Forelimb muscle (tissue), 1 donor: ENCODE data around the gene OR5B12. TPM values are rescaled to one million over a fixed set of nuclear protein-coding genes. Genes with fewer than 3 reads are reported as not detected.

Source experiments
- polyA plus RNA-seq: library from polyadenylated mRNA; unstranded; fragments of 120-200 nt; gene quantifications from one replicate; pipeline ENCODE4 v1.2.1, GENCODE V29; 2013; ENCODE audit not compliant: insufficient read length

OR5B12 gene
- polyA plus RNA-seq, 1 donor = not detected

Other genes with a start within 250 kb of the OR5B12 start
- gene OR1S2, start 238.1 kb downstream of the OR5B12 start, polyA plus RNA-seq = not detected
- not detected for gene OR1S1, start 229.5 kb downstream of the OR5B12 start, polyA plus RNA-seq
- not detected for gene OR10Q1, start 213.3 kb downstream of the OR5B12 start, polyA plus RNA-seq
- gene OR10W1, start 174.0 kb downstream of the OR5B12 start, polyA plus RNA-seq = not detected
- gene OR5B17, start 83.2 kb downstream of the OR5B12 start, polyA plus RNA-seq = not detected
- gene OR5B3, start 35.4 kb downstream of the OR5B12 start, polyA plus RNA-seq = not detected
- not detected for gene OR5B2, start 14.1 kb downstream of the OR5B12 start, polyA plus RNA-seq
- gene OR5B21, start 65.9 kb upstream of the OR5B12 start, polyA plus RNA-seq = not detected
- gene LPXN, start 133.6 kb upstream of the OR5B12 start, polyA plus RNA-seq = 3.8 TPM
- gene ZFP91, start 136.8 kb upstream of the OR5B12 start, polyA plus RNA-seq = 39.2 TPM
- 0.71 TPM for gene CNTF, start 180.4 kb upstream of the OR5B12 start, polyA plus RNA-seq